GM12878 (cell line): ENCODE results near the gene RUNX3. TPM values are rescaled to one million over a fixed set of nuclear protein-coding genes. Genes with fewer than 3 reads are reported as not detected.

Experiments used
- ASH2L ChIP-seq: fragments of 300-600, 200-600 bp; sonication (generic); IDR thresholded peaks from 2 replicates; pipeline ENCODE4 v1.6.1; 2017; ENCODE audit warnings: low read depth, mild to moderate bottlenecking, borderline replicate concordance
- BCLAF1 ChIP-seq: fragments of 450-650 bp; IDR thresholded peaks from 2 replicates; pipeline ENCODE4 v1.6.1; 2017; ENCODE audit warnings: antibody characterized with exemption, mild to moderate bottlenecking, moderate library complexity
- CBX3 ChIP-seq: fragments of 200-600 bp; sonication (generic); IDR thresholded peaks from 2 replicates; pipeline ENCODE4 v1.6.1; 2016; ENCODE audit warnings: low read depth, borderline replicate concordance
- CUX1 ChIP-seq: IDR thresholded peaks from 2 replicates; pipeline ENCODE4 v1.6.1; 2012; ENCODE audit warnings: improper control_type of control experiment, low read depth, low read length; ENCODE audit not compliant: insufficient replicate concordance
- DPF2 ChIP-seq: fragments of 450-650 bp; IDR thresholded peaks from 2 replicates; pipeline ENCODE4 v1.6.1; 2017; ENCODE audit warnings: mild to moderate bottlenecking
- E2F4 ChIP-seq: IDR thresholded peaks from 2 replicates; pipeline ENCODE4 v1.6.1; 2012; ENCODE audit warnings: low read depth, low read length, improper control_type of control experiment
- FOS ChIP-seq: IDR thresholded peaks from 3 replicates; pipeline ENCODE4 v1.6.1; 2011; ENCODE audit warnings: borderline replicate concordance; ENCODE audit not compliant: insufficient read length; ENCODE audit errors: extremely low read depth
- FOXM1 ChIP-seq: IDR thresholded peaks from 2 replicates; pipeline ENCODE4 v1.6.1; 2012; ENCODE audit warnings: low read depth, mild to moderate bottlenecking, inconsistent platforms, low read length, moderate library complexity
- MTA2 ChIP-seq: fragments of 450-650 bp; IDR thresholded peaks from 2 replicates; pipeline ENCODE4 v1.6.1; 2016; ENCODE audit warnings: low read depth, mild to moderate bottlenecking, moderate library complexity
- MXI1 ChIP-seq: fragments of 150-350 bp; IDR thresholded peaks from 2 replicates; pipeline ENCODE4 v1.6.1; 2011; ENCODE audit warnings: low read depth, mild to moderate bottlenecking, inconsistent platforms, low read length, improper control_type of control experiment
- NR2C2 ChIP-seq: IDR thresholded peaks from 2 replicates; pipeline ENCODE4 v1.6.1; 2011; ENCODE audit warnings: borderline replicate concordance, low read depth; ENCODE audit not compliant: control insufficient read depth, insufficient read length
- POLR2AphosphoS5 ChIP-seq: IDR thresholded peaks from 2 replicates; pipeline ENCODE4 v1.6.1; 2011; ENCODE audit warnings: mild to moderate bottlenecking, low read length, inconsistent platforms
- TBL1XR1 ChIP-seq: IDR thresholded peaks from 2 replicates; pipeline ENCODE4 v1.6.1; 2012; ENCODE audit warnings: low read depth, low read length, improper control_type of control experiment
- TCF12 ChIP-seq: IDR thresholded peaks from 2 replicates; pipeline ENCODE4 v1.6.1; 2011; ENCODE audit warnings: low read depth, mild to moderate bottlenecking, low read length
- TCF3 ChIP-seq: IDR thresholded peaks from 2 replicates; pipeline ENCODE4 v1.6.1; 2012; ENCODE audit warnings: low read depth, mild to moderate bottlenecking, low read length, borderline replicate concordance; ENCODE audit not compliant: insufficient read depth
- ZNF24 ChIP-seq: fragments of 450-650 bp; IDR thresholded peaks from 2 replicates; pipeline ENCODE4 v1.6.1; 2017; ENCODE audit warnings: antibody characterized with exemption, mild to moderate bottlenecking
- polyA plus RNA-seq, 11 experiments: library from polyadenylated mRNA; depleted of rRNA in 4 of 11; unstranded in 6 of 11; stranded (reverse) in 5 of 11; fragments of >200 nt; fragmentation: Nextera tagmentation in 4 of 11; fragmentation: Illumina TruSeq in 1 of 11; extraction: Ambion mirVana in 4 of 11; extraction: Trizol in 1 of 11; gene quantifications; 1 replicate in 1 of 11; 2 replicates in 10 of 11; pipeline versions ENCODE4 v1.2.1 to v1.2.3, GENCODE V29; 2011 to 2016; ENCODE audit warnings: inconsistent platforms in 2 of 11, missing spikeins in 2 of 11, low read depth in 1 of 11
- total RNA-seq, 4 experiments: library from RNA; depleted of rRNA in 3 of 4; stranded (reverse); fragments of >200 nt in 3 of 4; fragmentation: Illumina TruSeq in 1 of 4; extraction: Trizol in 1 of 4; gene quantifications; 2 replicates each; pipeline versions ENCODE4 v1.2.1 to v1.2.3, GENCODE V29; 2013 to 2021

RUNX3 gene
- total and polyA plus RNA-seq, 10 of the 15 experiments (the other 5 are each of a cell fraction or from before 2014, with no cell fraction given), result 19.0 to 151 (median 31.4) TPM

- TF ChIP-seq CUX1, result no peak
- TF ChIP-seq TCF3, result 0 out of 2 replicates have a peak, but pooled peaks have one; percentile 13
- TF ChIP-seq ASH2L, result no peak
- no peak for TF ChIP-seq FOXM1
- TF ChIP-seq DPF2, result peak; percentile 28; the same call in 1 of the 2 replicates
- no peak for TF ChIP-seq BCLAF1
- no peak for TF ChIP-seq CBX3
- no peak for TF ChIP-seq TBL1XR1
- no peak for TF ChIP-seq FOS
- TF ChIP-seq NR2C2, result no peak
- no peak for TF ChIP-seq ZNF24
- no peak for TF ChIP-seq E2F4
- peak; percentile 38; the same call in 1 of the 2 replicates for TF ChIP-seq MTA2
- peak; percentile 11; the same call in 1 of the 2 replicates for TF ChIP-seq POLR2AphosphoS5
- peak; percentile 69; the same call in 1 of the 2 replicates for TF ChIP-seq TCF12
- peak; percentile 39; the same call in 1 of the 2 replicates for TF ChIP-seq MXI1
Observed at GRCh38 chr1:24928689-24929397, 1.2 kb downstream of the RUNX3 start (continued).
